ENCODE results near the gene UBE2J2.

Gene UBE2J2

DNA sequence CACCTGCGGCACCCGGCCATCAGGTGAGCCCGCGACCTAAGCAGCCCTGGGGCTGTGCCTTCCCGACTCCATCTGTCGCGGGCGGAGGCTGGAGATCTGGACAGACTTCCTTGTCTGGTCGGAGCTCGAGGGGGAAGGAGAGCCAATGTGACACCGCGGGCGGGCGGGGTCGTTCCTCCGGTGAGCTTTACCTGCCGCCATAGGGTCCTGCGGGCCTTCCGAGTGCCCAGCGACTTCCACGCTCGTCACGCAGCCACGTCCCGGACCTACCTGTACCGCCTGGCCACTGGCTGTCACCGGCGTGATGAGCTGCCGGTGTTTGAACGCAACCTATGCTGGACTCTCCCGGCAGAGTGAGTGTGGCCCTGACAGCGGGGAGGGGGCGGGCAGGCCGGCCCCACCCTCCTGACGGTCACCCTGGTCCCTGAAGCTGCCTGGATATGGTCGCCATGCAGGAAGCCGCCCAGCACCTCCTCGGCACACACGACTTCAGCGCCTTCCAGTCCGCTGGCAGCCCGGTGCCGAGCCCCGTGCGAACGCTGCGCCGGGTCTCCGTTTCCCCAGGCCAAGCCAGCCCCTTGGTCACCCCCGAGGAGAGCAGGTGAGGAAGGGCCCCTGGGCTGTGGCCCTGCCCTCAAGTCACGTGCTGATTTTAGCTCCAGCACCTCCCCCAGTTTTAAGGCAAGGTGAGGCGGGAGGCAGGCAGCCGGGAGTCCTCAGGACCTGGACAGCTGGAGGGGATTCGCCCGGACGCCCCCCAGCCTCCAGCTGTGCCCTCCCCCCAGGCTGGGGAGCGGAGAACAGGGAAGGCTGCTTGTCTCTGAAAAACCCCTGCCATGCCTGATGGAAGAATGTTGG lies 35.8 kb upstream of the UBE2J2 start:
- no peak for DNase-seq

- no peak for DNase-seq
Observed at GRCh38 chr1:1308756-1309250, 35.1 kb upstream of the UBE2J2 start.

DNA sequence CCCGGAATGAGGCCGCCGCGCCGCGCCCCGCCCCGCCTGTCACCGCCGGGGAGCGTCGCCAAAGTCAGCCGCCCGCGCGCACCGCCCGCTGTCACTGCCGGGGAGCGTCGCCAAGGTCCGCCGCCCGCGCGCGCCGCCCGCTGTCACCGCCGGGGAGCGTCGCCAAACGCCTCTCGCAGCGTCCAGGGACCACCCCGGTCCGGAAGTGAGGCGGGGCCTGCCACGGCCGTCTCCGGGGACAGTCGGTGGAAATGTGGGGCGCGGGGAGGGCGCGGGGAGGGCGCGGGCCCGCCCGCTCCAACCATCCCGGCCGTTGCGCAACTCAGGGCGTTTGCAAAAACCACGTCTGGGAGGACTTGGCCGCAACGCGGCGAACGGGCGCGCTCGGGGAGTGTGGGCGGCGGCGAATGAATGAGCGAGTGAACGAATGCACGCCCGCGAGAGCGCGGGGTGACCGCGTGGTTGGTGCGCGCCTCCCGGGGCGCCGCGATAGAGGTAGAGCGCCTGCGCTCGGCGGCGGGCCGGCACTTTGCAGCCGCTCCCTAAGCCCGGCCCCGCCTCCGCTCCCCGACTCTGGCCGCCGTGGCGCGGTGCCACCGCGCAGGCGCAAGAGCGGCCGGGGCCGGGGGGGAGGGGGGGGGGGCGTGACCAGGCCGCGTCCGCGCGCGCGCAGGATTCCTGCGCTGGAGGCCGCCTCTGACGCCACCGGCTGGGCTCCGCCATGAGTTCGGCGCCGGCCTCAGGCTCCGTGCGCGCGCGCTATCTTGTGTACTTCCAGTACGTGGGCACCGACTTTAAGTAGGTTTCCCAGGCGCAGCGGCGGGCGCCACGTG lies 34.5 kb upstream of the UBE2J2 start, which contains the start of the genes ACAP3 and PUSL1:
Gene ACAP3 (minus strand): TSS at position 8 of the 833 bp plus-strand sequence. CDS start 115 bp downstream, outside the sequence.
Gene PUSL1 (plus strand): TSS at position 675 of the 833 bp plus-strand sequence. CDS start 47 bp downstream, at position 722.
- DNase-seq: peak; percentile 89

- DNase-seq: no peak
Observed at GRCh38 chr1:1307261-1307922, 33.7 kb upstream of the UBE2J2 start.

DNA sequence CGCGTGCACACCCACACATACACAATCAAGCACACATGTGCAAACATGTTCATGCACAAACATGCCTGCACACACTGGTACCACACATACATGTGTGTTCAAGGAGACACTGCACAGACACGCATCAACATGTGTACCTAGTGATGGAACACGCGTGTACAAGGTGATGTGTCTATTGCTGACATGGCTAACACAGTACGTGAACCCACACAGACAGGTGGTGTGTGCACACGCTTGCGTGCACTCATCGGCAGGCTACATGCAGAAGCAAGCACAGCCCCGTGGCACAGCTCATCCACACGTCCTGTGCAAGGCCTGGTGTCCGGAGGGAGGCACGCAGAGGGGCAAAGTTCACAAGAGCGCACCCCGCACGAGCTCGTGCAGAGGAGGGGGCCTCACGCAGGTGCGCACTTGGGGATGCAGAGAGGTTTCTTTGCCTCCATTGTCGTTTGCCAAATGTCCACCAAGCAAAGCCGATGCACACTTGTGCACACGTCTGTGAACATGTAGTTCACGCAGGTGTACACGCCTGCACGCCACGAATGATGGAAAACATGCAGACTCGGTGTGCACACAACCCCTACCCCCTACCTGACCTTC lies 33.1 kb upstream of the UBE2J2 start:
- DNase-seq: no peak

DNA sequence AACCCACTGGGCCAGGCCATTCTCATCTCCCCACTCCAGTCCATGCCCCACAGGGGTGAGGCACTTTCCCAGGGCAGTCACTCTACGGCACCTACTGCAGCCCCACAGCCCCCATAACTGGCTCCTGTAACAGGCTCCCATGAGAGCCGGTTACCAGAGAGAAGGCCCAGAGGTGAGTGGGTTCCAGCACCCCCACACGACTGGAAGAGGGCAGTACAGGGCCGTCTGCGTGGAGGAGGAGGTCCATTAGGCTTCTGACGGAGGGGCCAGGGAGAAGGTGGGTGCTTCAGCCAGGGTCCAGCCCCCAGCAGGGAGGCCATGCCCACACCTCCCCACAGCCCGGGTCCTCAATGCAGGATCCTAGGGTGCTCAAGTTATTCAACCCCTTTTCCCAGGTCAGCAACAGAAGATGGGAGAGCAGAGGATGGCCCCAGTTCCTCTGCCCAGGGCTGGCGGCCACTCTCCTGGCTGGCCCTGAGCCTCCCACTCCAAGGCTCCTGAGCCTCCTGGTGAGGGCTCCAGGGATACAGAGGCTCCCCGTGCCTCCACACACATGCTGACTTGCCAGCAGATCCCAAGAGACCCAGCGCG lies 32.5 kb upstream of the UBE2J2 start:
- no peak for DNase-seq

GRCh38 chr1:1305300-1306069 lies 31.8 kb upstream of the UBE2J2 start:
- DNase-seq: peak; percentile 53

- DNase-seq: peak; percentile 40
Observed at GRCh38 chr1:1304331-1305299, 31.0 kb upstream of the UBE2J2 start.

DNA sequence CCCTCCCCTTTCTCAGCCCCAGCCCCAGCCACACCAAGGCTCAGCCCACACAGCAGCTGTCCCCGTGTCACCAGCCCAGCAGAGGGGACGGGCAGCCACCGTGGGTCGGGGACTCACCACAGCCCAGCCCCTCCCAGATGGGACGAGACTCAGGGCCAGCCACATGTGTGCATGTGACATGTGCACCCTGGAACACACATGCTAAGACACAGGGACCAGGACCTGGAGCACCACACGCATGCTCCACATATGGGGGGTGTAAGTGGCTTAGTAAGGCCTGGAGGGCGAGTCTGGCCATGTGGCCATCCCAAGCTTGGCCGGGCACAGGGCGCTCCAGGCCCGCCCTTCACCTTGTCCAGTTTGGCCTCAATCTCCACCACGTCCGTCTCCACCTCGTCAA lies 30.1 kb upstream of the UBE2J2 start:
- no peak for DNase-seq

DNA sequence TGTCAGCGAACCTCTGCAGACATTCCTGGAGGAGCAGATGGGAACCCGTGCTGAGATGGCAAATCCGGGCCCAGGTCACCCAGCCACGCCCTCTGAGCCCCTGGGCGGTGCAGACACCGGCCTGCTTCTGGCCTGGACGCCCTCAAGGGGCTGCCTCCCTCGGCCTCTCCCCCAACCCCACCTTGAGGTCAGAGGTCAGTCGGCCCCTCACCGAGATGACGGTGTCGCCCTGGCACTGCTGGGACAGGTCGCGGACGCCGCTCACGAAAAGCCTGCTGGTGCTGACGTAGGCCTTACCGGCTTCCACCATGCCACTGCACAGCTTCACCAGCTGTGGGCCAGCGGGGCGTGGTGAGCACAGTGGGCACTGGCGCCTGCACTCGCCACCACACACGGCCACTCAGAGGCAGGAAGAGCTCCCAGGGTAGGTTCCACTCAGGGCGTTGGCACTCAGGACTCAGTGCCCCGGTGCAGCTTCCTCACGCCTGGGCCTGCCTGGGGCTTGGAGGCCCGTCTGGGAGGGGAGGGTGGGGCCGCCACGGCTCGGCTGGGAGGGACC lies 29.4 kb upstream of the UBE2J2 start:
- DNase-seq: no peak

GRCh38 chr1:1302006-1302430 lies 28.4 kb upstream of the UBE2J2 start:
- no peak for DNase-seq

DNA sequence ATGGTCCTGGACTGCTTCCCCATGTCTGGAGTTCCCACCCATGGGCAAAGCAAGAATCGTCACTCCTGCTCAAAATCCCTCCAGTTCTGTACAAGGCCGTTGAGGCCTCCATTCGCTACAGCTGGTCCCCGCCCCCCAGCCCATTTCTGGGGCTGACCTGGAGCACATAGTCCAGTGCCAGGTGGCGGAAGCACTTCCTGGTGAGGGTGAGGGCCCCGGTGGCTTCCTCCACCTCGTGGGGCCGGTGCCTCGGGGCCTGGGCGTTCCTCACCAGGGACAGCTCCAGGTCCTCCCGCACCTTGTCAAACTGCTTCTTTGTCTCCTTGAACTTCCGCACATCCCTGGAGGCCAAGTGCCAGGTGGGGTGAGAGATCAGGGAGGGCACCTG lies 26.7 kb upstream of the UBE2J2 start:
- DNase-seq: no peak

GRCh38 chr1:1299686-1300351 lies 26.2 kb upstream of the UBE2J2 start:
- no peak for DNase-seq

GRCh38 chr1:1298861-1299685 lies 25.4 kb upstream of the UBE2J2 start:
- DNase-seq: no peak

DNA sequence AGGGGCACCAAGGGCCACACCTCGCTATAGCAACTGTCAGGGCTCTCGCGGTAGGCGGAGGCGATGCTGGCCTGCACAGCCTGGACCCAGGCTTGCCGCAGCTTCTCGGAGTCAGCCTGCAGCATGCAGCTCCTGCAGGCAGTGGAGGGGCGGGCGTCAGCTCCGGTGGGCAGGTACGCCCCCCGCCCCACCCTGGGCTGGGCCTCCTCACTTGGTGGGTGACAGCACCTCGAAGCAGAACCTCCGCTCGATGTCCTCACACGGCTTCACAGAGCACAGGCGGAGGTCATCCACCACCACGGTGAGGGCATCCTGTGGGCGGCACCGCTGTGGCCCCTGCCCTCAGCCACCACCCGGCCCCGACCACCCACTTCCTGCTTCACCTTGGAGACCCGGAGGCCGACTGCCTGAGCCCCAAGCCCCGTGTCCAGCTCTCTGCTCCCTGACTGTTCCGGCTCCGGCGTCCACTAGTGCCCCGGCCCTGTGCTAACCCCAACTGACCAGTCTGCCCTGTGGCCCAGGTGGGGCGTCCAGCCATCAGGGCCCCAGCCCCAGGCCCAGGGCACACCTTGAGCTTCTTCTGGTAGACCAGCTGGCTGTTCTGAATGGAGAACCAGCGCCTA lies 24.3 kb upstream of the UBE2J2 start:
- no peak for DNase-seq

DNA sequence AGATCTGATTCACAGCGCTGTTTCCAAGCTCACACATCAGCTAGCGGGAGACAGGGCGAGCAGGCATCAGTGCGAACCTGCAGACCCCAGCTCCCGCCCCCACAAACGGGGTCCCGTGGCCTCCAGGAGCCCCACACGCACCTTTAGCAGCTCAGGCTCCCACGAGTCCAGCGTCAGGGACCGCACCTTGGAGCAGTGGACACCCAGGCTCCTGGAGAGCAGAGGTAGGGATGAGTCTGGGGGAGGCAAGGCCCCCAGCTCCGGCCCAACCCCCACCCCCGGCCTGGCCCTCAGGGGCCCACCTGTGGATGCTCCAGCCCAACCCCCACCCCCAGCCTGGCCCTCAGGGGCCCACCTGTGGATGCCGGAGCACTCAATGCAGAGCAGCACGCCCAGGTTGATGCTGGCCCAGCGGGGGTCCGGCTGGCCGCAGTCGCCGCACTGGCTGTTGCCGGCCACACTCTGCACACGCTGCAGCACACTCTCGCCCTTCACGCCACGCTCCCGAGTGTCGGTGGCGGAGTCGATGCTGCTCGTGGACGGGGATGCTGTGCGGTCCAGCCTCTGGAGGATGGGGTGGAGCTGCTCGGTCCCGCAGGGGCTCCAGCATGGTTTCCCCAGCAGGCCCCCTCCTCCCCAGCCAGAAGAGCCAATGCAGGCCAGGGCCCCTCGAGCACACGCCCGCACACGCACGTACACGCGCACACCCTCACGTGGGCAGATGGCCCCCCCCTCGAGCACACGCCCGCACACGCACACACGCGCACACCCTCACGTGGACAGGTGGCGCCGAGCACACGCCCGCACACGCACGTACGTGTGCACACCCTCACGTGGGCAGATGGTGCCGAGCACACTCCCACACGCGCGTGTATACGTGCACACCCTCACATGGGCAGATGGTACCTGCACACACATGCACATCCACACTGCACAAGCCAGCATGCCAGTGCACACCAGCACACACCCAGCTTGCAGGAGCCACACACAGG lies 22.7 kb upstream of the UBE2J2 start:
- DNase-seq: no peak
